Ammon's horn (tissue), 1 donor: ENCODE results near the gene OBP2B.
"Not testable (repeated sequence)": the region's sequence is repeated elsewhere in the genome, so short reads cannot be mapped to it uniquely, and the experiment has no call there.

Experiments
- DNase-seq: peaks from one replicate; pipeline ENCODE4 v3.0.0-alpha.2; 2016; ENCODE audit warnings: low spot score

Gene OBP2B

DNA sequence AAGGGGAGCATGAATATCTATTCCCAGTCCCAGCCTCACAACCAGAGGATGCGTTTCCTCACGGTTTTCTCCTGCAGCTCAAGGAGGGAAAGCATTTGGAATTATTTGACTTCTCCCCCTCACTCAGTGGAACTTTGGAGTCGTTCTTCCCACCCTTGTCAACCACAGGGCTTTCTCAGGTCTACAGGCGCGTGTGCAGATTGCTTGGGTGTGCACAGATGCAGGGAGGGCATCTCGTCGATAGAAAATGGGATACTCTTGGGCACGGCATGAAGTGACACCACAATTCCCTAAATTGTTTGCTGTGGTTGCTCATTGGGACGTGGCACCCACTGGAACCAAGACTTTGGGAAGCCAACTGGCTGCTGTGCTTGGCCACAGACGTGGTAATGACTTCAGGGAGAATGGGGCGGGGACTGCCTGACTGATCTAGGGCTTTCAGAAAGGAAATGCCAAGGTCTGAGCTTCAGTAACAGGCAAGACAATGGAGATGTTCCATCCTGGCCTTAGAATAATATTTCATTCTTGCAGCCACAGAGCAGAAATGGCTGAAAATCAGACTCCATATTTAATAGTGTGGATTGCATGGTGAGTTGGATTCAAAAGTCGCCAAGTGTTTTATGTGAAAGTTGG, 12.2 kb upstream of the OBP2B start:
- DNase-seq = no peak

DNA sequence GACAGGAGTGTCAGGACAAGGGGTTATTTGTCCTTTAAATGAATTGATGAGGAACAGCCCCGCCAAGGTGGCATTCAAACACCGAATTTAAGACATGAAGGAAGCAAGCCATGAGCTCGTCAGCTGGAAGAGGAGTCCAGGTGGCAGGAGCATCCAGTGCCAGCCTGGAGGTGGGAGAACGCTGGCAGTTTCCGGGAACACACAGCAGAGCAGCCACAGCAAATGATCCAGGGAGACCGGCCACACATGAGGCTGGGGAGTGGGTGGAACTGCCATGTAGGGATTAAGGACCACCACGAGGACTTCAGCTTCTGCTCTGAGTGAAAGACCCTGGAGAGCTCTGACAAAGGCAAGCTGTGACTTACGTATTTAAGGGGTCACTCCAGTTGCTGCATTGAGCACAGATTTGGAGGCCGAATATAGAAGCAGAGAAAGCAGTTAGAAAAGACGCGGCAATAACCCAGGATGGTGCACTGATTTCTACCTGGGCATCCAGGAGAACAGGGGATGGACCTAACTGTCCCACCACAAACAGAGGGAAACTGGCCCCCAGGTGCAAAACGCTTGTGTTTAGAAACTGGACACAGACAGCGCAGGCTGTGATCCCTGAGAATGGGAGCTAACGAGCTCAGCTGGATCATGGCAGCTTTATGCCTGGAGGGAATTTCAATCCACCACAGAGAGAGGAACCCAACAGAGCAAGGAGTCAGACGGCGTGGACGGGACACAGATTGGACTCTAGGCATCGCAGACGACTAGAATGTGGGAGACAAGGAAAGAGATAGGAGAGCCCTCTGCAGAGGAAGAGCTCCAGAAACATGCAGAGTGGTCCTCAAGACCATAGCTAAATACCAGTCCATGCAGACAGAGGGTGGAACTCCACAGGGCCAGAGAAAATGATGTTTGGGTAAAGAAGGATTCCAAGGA, 9.3 kb upstream of the OBP2B start:
- DNase-seq = not testable (repeated sequence)

DNA sequence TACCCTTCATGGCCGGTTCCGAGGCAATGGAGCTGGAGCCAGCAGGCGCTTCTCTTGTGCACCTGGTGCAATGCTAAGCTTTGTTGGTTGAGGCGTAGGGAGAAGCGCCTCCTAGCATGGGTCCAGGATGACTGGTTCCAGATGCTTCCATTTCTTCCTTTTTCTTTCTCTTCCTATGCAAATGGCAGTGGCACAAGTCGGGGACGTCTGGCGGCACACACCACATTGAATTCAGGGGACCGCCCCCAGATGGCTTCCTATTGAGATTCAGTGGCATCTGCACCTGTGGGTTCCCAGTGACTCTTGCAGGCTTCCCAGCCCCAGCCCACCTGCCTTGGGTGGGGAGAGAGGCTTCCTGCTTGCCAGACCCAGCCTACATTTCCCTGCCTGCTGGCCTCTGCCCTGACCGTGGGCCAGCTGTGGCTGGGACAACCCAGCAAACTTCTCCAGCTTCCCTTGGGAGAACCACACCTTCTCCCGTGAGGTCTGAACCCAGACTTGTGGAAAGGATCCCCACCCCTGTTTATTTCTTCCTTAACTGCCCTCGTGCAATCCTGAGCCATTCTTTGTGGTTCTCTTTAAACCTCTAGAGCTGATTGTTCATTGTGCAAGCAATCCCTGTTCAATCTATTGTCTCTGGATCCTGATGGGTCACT, 8.4 kb upstream of the OBP2B start:
- DNase-seq = not testable (repeated sequence)

- DNase-seq = not testable (repeated sequence)
Measured at GRCh38 chr9:133214276-133214675, 5.2 kb upstream of the OBP2B start.

DNA sequence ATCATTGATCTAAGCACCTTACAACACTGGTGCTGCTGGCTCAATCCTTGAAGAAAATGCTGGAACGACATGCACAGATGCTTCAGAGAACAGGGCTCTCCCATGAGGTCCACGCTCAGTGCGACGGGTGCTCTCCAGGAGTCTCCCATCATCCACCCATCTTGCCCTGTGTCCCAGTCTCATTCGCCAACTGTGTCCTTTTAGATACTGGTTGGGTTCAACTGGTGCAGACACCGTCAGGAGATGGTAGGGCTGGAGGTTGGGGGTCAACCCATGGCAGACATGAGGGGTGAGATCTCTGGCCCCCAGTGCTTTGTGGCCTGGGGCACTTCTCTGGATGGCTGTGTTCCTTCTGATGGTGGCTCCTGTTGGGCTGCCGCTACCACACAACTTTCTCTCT, 1.6 kb upstream of the OBP2B start:
- DNase-seq = no peak

DNA sequence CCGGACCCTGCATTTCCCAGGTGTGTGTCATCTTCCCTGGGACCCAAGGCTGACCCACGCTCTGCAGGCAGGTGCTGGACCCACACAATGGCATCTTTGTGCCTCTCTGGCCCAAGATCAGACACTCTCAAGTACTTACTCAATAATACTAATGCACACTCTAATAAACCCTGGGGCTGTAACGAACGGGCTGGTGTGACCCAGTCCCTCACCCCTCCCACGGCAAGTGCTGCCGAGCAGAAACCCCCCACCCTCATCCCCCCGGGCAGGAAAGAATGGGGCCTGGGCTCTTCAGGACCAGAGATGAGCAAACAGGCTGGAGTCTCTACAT, 1.1 kb upstream of the OBP2B start:
- no peak for DNase-seq

GRCh38 chr9:133209327-133210201, 514 bp upstream of the OBP2B start:
- DNase-seq = not testable (repeated sequence)

GRCh38 chr9:133208171-133208879, 725 bp downstream of the OBP2B start:
- not testable (repeated sequence) for DNase-seq

GRCh38 chr9:133207540-133208170, 1.4 kb downstream of the OBP2B start:
- DNase-seq = no peak

GRCh38 chr9:133207021-133207531, 2.0 kb downstream of the OBP2B start:
- DNase-seq = no peak

- no peak for DNase-seq
Measured at GRCh38 chr9:133205996-133206931, 2.8 kb downstream of the OBP2B start.

GRCh38 chr9:133205481-133205887, 3.6 kb downstream of the OBP2B start:
- not testable (repeated sequence) for DNase-seq

GRCh38 chr9:133204993-133205336, 4.1 kb downstream of the OBP2B start:
- no peak for DNase-seq

DNA sequence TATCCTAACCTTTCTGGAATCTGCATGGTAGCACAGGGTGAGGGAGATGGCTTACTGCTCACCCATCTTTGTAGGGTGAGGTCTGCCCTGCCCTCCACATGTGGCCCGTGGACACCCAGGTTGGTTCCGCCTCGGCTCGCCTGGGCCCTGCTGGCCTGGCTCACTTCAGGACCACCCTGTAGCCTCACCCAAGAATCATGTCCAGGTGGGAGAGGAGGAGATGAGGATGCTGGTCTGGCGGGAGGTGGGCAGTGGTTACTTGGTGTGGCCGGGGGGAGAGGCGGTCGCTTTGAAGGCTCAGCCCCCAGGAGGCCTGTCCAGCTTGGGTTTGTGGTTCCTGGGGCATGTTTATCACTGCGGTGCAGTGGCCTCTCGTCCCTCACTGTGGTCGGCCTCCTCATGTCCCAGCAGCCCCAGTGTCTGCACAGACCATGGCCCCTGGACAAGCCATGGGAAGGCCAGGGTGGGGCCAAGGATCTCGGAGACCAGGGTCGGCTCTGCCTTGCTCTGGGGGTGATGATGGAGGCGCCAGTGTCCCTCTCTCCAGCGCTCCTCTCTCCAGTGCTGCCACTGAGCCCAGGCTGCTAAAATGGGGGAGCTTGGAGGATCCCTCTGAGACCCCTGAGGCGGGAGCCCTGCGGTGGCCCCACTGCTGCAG, 4.6 kb downstream of the OBP2B start:
- DNase-seq = no peak

GRCh38 chr9:133203506-133204075, 5.5 kb downstream of the OBP2B start:
- no peak for DNase-seq

DNA sequence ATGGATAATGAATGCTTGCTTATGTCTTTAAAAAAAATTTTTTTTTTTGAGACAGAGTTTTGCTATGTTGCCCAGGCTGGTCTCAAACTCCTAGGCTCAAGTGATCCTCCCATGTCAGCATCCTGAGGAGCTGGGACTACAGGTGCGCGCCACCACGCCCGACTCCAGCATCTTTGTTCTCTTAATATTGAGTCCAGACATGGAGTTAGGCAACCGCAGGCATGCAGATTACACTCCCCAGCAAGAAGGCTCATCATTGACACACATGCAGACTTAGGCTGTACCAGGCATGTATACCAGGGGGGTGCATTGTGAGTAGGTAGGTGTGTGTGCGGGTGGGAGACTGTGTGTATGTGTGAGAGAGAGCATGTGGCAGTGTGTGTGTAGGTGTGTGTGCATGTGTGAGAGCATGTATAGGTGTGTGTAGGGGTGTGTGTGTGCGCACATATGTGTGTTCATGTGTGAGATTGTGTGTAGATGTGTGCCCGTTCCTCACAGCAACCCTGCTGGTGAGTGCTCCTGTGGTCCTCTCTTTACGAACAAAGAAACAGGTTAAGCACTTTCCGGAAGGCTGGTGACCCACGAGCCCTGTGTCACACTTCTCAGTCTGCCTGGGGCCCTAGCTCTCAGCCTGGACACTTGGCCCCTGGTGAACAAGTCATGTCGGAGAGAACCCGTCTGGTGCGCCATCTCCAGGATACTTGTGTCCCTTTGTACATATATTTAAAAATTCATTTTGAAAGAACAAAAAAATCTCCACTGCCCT, 6.2 kb downstream of the OBP2B start:
- no peak for DNase-seq

GRCh38 chr9:133202145-133202513, 6.9 kb downstream of the OBP2B start:
- no peak for DNase-seq
